ENCODE data around the gene UXS1.

Gene UXS1

DNA sequence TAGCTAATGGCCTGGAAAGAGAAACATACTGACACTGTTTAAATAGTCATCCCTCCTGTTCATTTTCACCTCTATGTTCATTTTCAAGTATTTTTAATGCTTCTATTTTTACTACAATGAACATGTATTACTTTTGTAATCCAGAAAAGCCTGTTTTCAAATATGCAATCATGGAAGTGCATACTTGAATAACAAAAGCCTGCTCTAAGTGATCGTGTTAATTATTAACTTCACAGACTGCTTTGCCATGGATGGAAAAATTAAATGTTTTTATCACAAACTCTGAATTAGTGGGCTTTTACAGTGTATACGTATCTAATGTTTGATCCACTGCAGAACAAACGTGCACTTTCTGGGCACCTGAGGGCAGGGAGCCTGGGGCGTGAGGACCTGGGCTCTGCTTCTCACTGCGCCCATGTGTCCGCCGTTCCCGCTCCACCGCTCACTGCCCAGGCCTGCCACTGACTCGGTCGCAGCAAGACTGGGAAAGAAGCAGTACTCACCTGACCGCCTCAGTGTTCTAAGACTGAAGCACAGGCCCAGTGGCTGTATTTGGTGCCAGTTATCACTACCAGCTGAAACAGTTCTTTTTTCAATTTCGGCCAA is 80.6 kb downstream of the UXS1 start:
- no peak for DNase-seq (ENCODE audit: extremely low read depth in 1 of 2, low read depth in 1 of 2)

DNA sequence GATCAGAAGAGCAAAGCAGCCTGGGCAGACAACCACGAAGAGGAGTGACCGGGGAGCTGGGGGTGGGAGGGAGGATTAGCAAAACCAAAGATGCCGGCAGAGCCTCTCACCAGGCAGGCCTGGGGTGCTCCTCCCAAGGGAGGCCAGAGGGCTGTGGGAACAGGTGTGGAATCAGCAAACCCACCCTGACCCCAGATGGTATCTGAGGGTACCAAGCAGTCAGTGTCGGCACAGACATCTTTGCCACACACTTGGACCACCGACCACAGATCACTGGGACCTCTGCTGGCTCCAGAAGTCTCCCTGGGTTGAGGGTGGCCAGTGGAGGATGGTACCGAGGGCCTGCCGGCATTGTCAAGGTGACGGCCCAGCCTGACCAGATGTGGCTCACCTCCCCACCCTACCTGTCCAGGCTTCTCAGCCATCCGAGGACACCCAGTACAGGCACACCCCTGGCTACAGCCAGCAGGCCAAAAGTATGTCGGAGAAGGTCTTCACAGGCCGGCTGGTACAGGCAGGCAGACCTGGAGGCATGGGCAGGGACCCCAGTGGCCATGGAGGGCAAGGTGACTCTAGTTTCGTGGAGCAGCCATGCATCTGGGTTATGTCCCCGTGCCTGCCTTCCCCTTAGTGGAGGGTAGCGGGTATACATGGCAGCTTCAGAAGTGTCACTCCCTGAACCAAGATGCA is 82.1 kb downstream of the UXS1 start:
- DNase-seq (ENCODE audit: extremely low read depth in 1 of 2, low read depth in 1 of 2) = no peak

DNA sequence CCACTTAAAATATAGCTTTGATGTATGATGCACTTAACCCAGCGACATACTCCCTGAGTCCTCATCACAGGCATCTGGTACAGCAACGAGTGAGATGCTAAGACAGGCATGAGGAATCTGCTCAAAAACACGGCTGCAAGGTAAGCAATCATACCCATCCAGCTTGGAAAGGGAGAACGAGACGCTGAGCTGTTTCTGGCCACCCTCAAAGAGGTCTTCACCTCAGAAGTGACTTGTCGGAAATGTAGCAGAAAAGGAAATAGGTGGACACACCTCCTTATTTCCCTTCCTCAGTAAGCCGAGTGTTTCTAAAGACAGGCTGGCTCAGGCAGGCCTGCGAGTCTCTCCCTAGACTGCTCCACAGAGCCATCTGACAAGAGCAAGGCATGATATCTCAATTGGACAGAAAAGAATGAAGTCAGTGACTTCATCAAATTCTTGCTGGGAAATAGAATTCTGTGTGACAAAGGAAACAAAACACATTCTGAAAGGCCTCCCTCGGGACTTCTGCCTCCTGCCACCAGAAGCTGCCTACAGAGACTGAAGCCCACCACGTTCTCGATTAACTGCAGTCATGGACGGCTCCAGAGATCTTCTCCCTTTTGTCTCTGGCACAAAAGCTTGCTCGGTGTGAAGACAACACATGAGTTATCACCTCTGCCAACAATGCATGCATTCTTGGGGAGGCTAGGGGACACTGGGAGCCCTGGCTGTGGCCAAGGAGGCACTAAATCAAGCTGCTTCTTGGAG is 84.3 kb downstream of the UXS1 start:
- DNase-seq (ENCODE audit: extremely low read depth in 1 of 2, low read depth in 1 of 2) = no peak

DNA sequence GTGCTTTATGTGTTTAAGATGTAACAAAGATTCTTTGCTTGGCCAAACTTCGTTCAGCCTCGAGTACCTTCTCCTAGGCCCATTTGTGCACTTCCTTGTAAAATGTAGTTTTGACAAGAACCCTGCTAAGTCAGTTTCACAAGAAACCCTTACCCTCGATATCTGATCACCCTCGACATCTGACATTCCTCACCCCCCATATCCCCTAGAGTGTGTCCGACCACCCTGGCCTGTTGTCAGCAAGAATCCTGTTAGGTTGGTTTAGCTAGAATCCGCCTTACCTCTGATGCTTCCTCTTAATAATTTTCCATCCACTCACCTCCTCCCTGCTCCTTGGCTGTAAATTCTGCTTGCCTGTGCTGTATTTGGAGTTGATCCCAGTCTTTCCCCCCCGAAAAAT is 85.3 kb downstream of the UXS1 start:
- DNase-seq (ENCODE audit: extremely low read depth in 1 of 2, low read depth in 1 of 2) = no peak

DNA sequence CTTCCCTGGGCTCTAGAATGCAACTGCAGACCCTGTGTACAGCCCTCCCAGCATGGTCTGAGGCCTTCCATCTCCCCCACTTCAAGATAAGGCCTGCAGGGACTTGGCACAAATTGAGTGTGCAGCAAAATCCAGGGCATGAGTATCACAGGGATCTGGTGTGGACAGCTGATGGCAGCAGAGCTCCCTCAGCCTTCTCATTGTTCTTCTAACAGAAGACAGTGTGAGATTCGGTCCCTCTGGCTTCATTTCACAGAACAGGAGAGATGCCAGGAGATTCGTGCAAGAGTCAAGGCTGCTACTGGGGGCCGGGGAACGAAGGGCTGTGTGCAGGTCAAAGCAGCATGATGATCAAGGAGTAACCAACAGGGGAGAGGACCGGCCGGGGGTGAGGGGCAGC is 85.8 kb downstream of the UXS1 start:
- DNase-seq (ENCODE audit: extremely low read depth in 1 of 2, low read depth in 1 of 2) = no peak

DNA sequence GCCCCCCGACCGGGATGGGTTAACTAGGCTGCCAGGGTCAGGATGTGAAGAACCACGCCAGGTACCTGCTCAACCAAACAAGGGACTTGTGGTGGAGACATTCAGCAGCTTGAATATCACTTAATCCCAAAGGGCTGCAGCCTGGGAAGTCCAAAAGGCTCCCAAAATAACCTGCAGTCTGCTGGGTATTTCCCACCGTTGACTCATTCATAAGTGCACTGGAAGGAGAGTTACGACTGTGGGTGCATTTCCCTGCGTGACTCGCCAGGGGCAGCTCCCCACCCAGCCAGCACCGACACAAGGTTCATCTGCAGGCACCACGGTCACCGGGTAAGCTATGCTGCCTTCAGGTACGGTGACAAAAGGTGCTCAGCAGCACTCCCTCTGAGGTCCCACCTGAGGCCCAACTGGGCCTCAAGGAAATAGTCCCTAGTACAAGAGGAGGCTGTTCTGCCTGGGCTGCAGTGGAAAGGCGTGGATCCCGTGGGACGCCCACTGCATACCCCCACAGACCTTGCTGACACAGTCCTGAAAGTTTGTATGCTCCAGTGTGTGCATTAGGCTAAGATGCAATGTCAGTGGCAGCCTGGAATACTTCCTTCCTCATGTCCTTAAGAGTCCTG is 86.5 kb downstream of the UXS1 start:
- no peak for DNase-seq (ENCODE audit: extremely low read depth in 1 of 2, low read depth in 1 of 2)

DNA sequence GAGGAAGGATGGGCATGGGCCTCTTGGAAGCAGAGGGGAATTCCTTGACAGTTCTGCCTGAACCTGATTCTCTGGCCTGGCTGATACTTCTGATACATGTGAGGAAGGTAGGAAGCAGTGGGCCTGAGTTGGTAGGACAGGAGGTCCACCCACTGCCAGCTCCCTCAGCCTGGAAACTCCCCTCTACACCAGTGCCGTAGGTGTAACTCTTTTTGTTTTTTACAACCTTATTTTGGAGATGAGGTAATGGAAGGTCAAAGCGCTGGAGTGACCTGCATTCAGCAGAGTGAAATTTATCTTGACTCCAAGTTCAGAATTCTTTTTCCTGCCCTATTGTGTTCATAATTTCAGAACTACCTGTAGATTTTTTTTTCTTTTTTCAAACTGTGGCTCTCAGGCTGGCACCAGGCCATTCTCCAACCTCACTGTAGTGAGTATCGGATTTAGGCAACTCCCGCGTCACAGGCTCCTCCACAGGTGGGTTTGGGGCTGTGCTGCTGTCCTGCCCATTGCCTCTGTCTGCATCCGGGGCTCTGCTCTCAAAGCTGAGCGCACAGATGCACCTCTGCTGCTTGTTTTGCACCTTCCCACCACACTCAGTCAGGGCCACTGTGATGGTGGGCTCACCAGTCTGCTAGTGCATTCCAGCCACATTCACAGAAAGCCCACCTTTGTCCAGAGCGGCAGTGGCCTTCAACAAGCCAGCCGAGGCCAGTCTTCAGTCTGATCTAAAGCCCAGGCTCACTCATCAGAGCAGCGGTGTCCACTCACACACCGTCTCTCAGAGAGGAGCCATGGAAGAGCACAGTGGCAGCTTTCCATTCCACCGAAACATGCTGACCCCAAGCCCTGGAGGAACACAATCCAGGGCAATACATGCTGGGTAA is 87.2 kb downstream of the UXS1 start:
- DNase-seq (ENCODE audit: extremely low read depth in 1 of 2, low read depth in 1 of 2) = no peak

DNA sequence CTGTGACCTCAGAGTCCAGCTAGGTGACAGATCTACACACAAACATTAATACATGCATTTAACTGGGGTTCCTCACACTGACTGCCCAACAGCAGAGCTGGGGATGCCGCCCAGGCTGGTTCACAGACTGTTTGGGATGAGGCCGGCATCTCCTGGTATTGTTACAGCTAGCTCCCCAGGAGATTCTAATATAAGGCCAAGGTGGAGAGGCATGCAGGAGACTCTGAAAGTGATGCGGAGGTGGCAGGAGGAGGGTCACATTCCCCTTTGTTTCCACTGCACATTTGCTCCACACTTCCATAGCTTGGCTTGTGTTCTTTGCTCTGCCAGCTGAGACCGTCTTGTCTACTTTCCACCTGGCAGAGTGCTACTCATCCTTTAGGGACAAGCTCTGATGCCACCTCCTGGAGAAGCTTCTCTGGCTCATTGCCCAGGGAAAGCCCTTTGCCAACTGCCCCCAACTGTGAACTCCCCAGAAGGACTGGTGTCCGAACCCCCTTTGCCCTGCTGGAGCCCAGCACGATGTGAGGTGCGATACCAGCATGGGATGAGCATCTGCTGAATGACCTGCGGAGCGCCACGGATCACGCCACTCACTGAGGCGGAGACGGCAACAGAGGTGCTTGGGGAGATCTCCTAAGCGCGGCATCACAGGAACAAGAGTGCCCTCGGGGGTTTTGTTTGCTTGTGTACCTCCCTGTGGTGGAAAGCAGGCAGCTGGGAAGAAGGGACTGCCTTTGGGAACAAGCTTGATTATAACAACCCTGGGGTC is 88.8 kb downstream of the UXS1 start:
- no peak for DNase-seq (ENCODE audit: extremely low read depth in 1 of 2, low read depth in 1 of 2)

DNA sequence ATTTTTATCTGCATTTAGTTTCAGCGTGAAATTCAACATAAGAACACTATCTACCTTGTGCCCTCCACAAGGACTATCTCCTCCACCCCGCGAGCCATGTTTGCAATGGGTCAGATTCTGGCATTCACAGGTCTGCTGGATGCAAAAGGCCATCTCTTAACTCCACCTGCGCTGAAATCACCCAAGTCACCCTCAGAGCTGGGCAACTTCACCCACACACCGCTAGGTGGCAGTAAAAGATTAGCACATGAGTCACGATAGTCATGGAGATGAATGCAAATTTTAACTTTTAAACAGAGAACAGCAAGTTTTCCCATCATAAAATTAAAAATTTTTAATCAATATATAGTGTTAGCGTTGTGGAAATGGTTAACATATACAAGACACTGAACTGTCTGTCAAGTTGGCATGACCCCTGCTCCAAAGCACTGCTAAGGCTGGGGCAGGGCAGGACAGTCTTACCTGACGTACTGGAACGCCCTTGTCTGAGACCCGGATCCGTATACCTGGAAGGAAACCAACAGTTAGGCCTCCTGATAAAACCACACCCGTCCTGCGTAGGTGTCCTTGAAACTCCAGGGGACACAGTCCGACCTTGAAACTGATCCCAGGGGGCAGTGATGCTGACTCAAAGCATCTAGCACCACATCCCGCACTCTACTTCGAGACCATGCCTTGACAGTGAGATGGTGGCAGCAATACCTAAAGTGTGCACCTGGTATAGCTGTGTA is 89.6 kb downstream of the UXS1 start:
- DNase-seq (ENCODE audit: extremely low read depth in 1 of 2, low read depth in 1 of 2) = peak in 1 of 2 donors; percentile 48

DNA sequence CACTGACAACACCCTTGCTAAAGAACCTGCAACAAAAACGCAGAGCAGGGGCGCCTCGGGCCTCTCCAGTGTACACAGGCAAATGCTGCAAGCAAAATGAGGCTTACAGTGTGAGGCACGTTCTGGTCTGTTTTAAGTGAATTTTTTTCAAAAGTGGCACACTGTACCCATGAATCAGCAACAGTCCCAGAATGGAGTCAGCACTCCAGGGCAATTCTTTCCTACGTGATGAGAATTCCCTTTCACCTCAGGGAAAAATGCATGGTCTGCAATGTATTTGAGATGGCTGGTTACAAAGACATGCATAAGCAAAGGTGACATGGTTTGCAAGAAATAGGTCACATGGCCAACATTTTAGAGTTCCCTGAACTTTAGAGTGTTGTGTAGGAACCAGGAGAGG is 94.4 kb downstream of the UXS1 start:
- DNase-seq (ENCODE audit: extremely low read depth in 1 of 2, low read depth in 1 of 2) = no peak

DNA sequence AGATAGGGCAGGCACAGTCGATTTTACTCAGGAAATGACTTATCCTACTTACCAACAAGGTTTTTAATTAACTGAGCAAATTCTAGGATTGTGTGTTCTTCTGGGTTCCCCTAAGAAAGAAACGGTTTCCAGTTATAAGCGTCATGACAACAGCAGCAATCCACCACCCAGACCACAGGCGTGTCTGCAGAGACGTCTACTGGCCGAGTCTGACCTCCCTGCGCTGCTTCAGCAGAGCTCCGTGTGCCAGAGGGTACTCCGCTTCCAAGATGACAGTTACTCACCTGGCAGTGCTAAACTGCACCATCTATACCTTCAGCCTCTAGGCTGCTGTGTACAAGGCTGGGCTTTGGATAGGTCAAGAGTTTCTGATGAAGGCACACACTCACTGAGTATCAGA is 95.4 kb downstream of the UXS1 start:
- DNase-seq (ENCODE audit: extremely low read depth in 1 of 2, low read depth in 1 of 2) = no peak

DNA sequence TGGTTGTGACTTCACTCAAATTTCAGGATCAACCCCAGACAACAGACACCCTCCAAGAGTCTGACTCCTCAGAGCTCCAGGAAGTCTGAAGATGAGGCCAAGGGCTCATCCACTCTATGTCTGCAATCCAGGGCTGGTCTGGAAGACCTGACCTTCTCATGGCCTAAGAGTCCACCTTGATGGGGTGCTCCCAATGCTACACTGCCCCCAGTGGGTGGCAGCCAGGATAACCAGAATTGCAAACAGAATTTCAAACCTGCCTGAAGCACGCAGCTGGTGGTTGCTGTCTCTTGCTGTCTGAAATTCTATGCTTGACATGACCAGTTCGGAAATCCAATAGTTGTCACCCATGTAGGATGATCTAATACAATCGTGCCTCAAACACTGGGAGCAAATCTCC is 96.0 kb downstream of the UXS1 start:
- no peak for DNase-seq (ENCODE audit: extremely low read depth in 1 of 2, low read depth in 1 of 2)

DNA sequence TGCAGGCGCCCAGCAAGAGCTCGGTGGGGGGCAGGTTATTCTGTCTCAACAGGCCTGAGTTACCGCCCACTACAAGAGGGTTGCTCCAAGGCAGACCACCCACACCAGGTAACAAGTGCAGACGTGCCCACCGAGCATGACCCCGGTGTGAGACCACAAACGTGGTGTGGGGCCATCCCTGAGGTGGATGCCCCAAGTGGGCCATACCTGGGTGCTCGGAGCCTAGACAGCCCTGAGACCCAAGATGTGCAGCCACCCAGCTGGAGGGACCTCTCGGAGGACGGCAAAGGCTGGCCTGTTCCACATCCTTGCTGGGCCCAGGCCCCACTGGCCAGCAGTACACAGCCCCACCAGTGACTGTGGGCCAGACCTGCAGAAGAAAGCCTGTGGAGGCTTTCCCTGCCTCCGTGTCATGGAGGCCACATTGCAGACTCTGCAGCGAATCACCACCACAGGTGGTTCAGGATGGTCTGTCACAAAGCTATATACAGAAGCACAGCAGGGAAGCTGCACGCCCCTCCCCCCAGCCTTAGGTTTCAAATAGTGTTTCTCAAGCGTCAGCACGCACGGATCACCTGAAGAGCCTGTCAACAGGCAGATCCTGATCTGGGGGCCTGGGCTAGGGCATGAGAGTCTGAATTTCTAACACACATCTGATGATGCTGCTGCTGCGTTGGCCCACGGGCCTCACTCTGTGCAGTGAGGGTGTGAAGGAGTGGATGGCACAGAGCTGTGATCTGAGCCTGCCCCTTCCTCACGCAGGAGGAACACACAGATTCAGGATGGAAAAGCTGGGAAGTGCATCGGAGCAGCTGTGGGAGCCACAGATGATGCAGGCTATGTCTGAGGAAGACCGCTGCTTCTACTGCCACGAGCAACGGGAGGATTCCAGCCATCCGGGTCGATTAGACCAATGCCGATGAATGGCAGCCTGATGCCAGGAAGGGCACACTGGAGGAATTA is 96.8 kb downstream of the UXS1 start:
- no peak for DNase-seq (ENCODE audit: extremely low read depth in 1 of 2, low read depth in 1 of 2)

DNA sequence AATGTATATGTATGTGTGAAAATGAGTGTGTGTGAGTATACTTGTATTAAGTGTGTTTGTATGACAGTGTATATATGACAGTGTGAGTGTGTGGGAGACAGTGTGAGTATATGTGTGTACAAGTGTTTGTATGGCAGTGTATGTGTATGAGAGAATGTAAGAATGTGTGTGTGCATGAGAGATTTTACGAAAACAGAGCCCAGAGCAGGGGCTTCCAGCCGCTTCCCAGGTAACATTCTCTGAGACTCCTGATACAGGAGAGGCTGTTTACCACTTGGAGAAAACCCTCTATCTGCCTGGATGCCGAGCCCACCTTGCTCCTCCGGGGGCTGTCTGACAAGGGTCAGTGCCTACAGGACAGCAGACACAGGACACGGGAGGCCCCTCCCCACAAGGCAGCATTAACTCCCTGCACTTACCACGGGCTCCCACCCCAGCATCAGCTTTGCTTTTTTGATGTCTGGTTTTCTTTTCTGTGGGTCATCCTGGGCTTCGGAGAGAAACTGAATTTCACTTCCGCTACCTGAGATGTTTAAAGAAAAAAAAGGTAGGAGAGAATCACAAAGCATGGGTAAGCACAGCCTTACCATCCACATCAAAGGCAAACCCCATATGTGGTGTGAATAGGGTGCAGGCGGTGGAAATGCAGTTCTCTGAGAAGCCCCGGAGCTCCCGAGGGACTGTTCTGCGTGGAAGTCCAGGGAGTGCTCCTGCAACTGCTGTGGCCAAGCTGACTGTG is 97.6 kb downstream of the UXS1 start:
- no peak for DNase-seq (ENCODE audit: extremely low read depth in 1 of 2, low read depth in 1 of 2)

DNA sequence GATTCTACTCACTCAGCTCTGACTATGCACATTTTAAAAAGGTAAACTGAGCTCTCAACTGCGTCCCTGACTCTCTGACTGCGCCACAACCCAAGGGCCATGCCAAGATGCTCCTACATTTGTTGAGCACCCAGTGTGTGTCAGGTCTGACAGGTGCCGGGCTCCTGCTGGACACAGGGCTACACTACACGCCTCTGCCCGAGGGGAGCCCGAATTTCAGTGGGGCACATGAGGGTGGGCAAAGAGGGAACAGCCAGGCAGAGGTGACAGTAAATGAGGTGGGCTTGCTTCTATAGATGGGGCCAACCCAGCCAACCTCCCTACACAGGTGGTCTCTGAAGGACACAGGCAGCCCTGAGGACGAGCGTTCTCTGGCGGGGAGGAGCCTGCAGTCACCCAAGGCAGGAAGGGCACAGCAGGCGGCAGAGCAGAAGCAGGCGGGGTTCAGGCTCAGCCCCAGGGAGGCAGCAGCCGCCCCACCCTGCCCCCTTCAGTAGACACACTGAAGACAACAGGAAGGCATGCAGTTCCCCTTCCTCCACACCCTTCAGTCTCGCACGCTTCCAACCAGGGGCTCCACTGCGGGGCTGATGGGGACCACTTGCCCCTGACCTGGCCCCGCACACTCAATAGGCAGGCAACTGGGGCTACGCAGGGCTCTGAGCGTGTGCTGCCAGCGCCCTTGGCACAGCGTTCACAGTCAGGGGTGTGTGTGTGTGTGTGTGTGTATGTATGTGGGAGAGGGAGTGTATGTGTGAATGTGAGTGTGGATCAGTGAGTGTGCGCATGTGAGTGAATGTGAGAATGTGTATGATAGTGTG is 98.4 kb downstream of the UXS1 start:
- peak; percentile 69 to 70 for DNase-seq (ENCODE audit: extremely low read depth in 1 of 2, low read depth in 1 of 2)

DNA sequence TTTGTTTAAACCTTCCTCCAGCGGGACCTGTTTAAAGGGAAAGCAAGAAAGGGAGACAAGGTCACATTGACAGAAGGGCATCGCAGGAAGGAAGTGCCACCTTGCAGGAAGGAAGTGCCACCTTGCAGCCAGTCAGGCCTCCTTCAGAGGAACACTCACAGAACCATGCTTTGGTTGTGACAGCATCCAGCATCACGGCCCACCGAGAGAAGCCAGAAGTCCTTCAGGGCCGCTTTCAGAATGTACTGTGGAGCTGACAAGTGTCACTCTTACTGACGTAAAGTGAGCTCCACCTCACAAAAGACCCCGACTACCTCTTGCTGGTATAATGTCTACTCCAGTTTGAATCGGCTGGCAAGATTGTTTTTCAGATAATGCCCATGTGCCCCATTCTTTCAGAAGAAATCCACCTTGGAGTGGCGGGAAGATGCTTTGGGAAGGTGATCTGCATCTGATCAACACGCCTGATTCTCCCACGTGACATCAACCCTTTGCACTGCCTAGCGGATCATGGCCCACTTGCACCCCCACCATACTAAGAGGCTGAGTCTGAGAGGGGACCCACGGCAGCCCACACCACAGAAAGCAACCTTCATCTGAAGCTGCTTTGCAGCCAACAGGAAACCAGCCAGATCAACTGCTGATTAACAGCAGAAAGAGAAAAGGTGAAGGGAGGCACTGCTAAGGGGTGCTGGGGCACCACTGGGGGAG is 99.8 kb downstream of the UXS1 start:
- DNase-seq (ENCODE audit: extremely low read depth in 1 of 2, low read depth in 1 of 2) = no peak
